MCF 10A (cell line): ENCODE results near the gene DNM3. TPM values are rescaled to one million over a fixed set of nuclear protein-coding genes. Genes with fewer than 3 reads are reported as not detected.

Experiments
- BruUV-seq: library from RNA; stranded (reverse); fragments of 400-500 nt; replicated peaks from 2 replicates; lab custom pipeline; 2021; lab: Mats Ljungman, UMichigan
- CTCF ChIA-PET: fragments of 300-600 bp; sonication (Branson Sonifier 250); formaldehyde crosslinking; extraction: SDS; loops from one replicate; lab custom pipeline; 2021; ENCODE audit warnings: antibody characterized with exemption, inconsistent platforms; lab: Yijun Ruan, JAX
- POLR2A ChIA-PET: fragments of 300-600, 350-650 bp; sonication (Branson Sonifier 250); formaldehyde crosslinking; extraction: SDS; loops from one replicate; lab custom pipeline; 2020; ENCODE audit warnings: antibody characterized with exemption, inconsistent platforms; lab: Yijun Ruan, JAX
- DNase-seq: peaks from one replicate; pipeline ENCODE4 v3.0.0-alpha.2; 2018; ENCODE audit not compliant: unreplicated experiment
- H3K27ac Mint-ChIP-seq: one replicate; pipeline ENCODE4 v1.8.0; 2022; ENCODE audit warnings: mild to moderate bottlenecking, low read depth, mixed read lengths; ENCODE audit not compliant: unreplicated experiment
- H3K27me3 Mint-ChIP-seq: one replicate; pipeline ENCODE4 v1.8.0; 2022; ENCODE audit warnings: mixed read lengths; ENCODE audit not compliant: insufficient read depth, unreplicated experiment
- H3K36me3 Mint-ChIP-seq: one replicate; pipeline ENCODE4 v1.8.0; 2022; ENCODE audit warnings: mild to moderate bottlenecking, moderate library complexity, mixed read lengths; ENCODE audit not compliant: insufficient read depth, unreplicated experiment
- H3K4me1 Mint-ChIP-seq: one replicate; pipeline ENCODE4 v1.8.0; 2022; ENCODE audit warnings: mixed read lengths; ENCODE audit not compliant: insufficient read depth, unreplicated experiment
- H3K4me3 Mint-ChIP-seq: one replicate; pipeline ENCODE4 v1.8.0; 2022; ENCODE audit warnings: mild to moderate bottlenecking, moderate library complexity, mixed read lengths; ENCODE audit not compliant: unreplicated experiment
- H3K9me3 Mint-ChIP-seq: one replicate; pipeline ENCODE4 v1.8.0; 2022; ENCODE audit warnings: mixed read lengths; ENCODE audit not compliant: unreplicated experiment
- CTCF ChIP-seq: fragments of 200-600 bp; IDR thresholded peaks from one replicate; pipeline ENCODE4 v1.8.0; 2022; ENCODE audit warnings: antibody characterized with exemption, mild to moderate bottlenecking; ENCODE audit not compliant: unreplicated experiment
- intact Hi-C: fragments of 100-400 bp; cut with micrococcal nuclease; formaldehyde crosslinking; loops from 2 replicates; pipeline ENCODE4 v1.14.1; 2022
- total RNA-seq: library from RNA; stranded (reverse); gene quantifications from 2 replicates; pipeline ENCODE4 v1.2.3, GENCODE V29; 2022

Gene DNM3
- total RNA-seq, 1 experiment from 2014 or later: 0.68 TPM

GRCh38 chr1:172354291-172355274 lies 513.3 kb downstream of the DNM3 start:
- Mint-ChIP-seq H3K27ac (no peak overlapping the region), H3K9me3 (no peaks in the 10 kb centered on the region), H3K27me3 (no peaks in the 10 kb centered on the region), H3K36me3 (no peaks in the 10 kb centered on the region), H3K4me1 (peaks cover 77% of the 10 kb centered on the region), H3K4me3 (no peak overlapping the region)
- TF ChIP-seq CTCF: no peak
- intact Hi-C loops: loop anchor here (5.0 to 10.0 kb wide), 2 partner anchors 97 to 570 kb away; partner anchors contain the start of gene METTL13
- ChIA-PET POLR2A (interaction anchor here (1.1 to 3.7 kb wide), 5 partner anchors 10 to 68 kb away, joined by 3 to 21 read pairs (median 5); no protein-coding TSS in a partner anchor), CTCF (interaction anchor here (0.6 to 1.5 kb wide), 6 partner anchors 45 to 371 kb away, joined by 3 to 10 read pairs (median 4); no protein-coding TSS in a partner anchor)
- no peak for DNase-seq
- BruUV-seq: no TSS peak

- BruUV-seq: no TSS peak
- POLR2A ChIA-PET: interaction anchor here (0.8 to 4.0 kb wide), 6 partner anchors 13 to 69 kb away, joined by 3 to 52 read pairs (median 6); no protein-coding TSS in a partner anchor
- Mint-ChIP-seq H3K27me3 (no peaks in the 10 kb centered on the region), H3K36me3 (no peaks in the 10 kb centered on the region), H3K4me1 (peaks cover 72% of the 10 kb centered on the region), H3K4me3 (no peak overlapping the region), H3K9me3 (no peaks in the 10 kb centered on the region), H3K27ac (peak overlapping the region; percentile 28)
- CTCF ChIA-PET: interaction anchor here (0.6 kb wide), 1 partner anchor 330 kb away, joined by 3 read pairs; no protein-coding TSS in a partner anchor
- intact Hi-C loops: loop anchor here (5.0 to 10.0 kb wide), 2 partner anchors 99 to 572 kb away; partner anchors contain the start of gene METTL13
- TF ChIP-seq CTCF: no peak
- DNase-seq: peak; percentile 65
Observed at GRCh38 chr1:172356620-172357019, 515.3 kb downstream of the DNM3 start.

GRCh38 chr1:172357753-172358385 lies 516.6 kb downstream of the DNM3 start:
- DNase-seq: peak; percentile 18
- TF ChIP-seq CTCF: no peak
- ChIA-PET POLR2A (interaction anchor here (0.6 to 4.2 kb wide), 18 partner anchors 9 to 800 kb away, joined by 3 to 52 read pairs (median 6); no protein-coding TSS in a partner anchor), CTCF (interaction anchor here (0.6 to 3.8 kb wide), 10 partner anchors 15 to 355 kb away, joined by 3 to 20 read pairs (median 7); no protein-coding TSS in a partner anchor)
- Mint-ChIP-seq H3K27me3 (no peaks in the 10 kb centered on the region), H3K27ac (peak overlapping the region; percentile 87), H3K9me3 (no peaks in the 10 kb centered on the region), H3K36me3 (no peaks in the 10 kb centered on the region), H3K4me3 (peak overlapping the region; percentile 53), H3K4me1 (peaks cover 62% of the 10 kb centered on the region)
- intact Hi-C loops: loop anchor here (1.0 to 10.0 kb wide), 4 partner anchors 36 to 573 kb away; partner anchors contain the start of gene METTL13
- no TSS peak for BruUV-seq
